GM12872 (cell line): Measurements from ENCODE around the gene LASP1.

Experiments
- CTCF ChIP-seq: IDR thresholded peaks from 3 replicates; pipeline ENCODE4 v1.5.1; 2011; ENCODE audit warnings: low read depth, mild to moderate bottlenecking, low read length, moderate library complexity; ENCODE audit not compliant: insufficient read depth

The LASP1 gene

GRCh38 chr17:38925263-38925995 is 55.6 kb downstream of the LASP1 start, which contains the start of gene LASP1NB:
TSS of gene LASP1NB (plus strand) at chr17:38925614.
- no peak for TF ChIP-seq CTCF

- TF ChIP-seq CTCF, result no peak
Measured at GRCh38 chr17:38926293-38927070, 56.6 kb downstream of the LASP1 start.

DNA sequence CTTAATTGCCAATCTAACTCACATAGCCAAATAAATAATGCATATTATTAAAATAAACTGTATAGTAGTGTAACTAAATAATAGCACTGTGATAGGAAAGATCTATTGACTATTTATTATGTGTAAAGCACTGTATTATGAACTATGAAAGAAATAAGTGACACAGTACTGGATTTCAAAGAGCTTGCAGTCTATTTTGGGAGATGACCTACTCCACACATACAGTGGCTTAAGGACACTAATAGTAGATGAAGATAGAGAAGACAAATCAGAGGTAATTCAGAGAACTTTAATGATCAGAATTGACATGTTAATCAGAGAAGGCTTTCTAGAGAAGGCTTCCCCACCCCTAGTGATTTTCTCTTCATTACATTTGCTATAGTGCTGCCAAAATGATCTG is 70.1 kb downstream of the LASP1 start:
- TF ChIP-seq CTCF, result no peak

- no peak for TF ChIP-seq CTCF
Measured at GRCh38 chr17:38940404-38940803, 70.5 kb downstream of the LASP1 start.

- TF ChIP-seq CTCF, result no peak
Measured at GRCh38 chr17:38942696-38943334, 73.0 kb downstream of the LASP1 start.

- no peak for TF ChIP-seq CTCF
Measured at GRCh38 chr17:38943607-38944006, 73.7 kb downstream of the LASP1 start.

DNA sequence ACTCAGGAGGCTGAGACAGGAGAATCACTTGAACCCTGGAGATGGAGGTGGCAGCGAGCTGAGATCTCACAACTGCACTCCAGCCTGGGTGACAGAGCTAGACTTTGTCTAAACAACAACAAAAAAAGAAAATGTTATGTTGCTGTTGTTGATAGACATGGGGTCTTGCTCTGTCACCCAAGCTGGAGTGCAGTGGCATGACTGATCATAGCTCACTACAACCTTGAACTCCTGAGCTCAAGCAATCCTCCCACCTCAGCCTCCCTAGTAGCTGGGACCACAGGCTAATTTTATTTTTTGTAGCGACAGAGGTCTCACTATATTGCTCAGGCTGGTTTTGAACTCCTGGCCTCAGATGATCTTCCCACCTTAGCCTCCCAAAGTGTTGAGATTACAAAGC is 77.3 kb downstream of the LASP1 start:
- TF ChIP-seq CTCF, result no peak
